Measurements from ENCODE around the gene PLCB3. TPM values are rescaled to one million over a fixed set of nuclear protein-coding genes. Genes with fewer than 3 reads are reported as not detected.

PLCB3 gene
- total RNA-seq, 1 donor from 2014 or later, result 20.8 TPM

DNA sequence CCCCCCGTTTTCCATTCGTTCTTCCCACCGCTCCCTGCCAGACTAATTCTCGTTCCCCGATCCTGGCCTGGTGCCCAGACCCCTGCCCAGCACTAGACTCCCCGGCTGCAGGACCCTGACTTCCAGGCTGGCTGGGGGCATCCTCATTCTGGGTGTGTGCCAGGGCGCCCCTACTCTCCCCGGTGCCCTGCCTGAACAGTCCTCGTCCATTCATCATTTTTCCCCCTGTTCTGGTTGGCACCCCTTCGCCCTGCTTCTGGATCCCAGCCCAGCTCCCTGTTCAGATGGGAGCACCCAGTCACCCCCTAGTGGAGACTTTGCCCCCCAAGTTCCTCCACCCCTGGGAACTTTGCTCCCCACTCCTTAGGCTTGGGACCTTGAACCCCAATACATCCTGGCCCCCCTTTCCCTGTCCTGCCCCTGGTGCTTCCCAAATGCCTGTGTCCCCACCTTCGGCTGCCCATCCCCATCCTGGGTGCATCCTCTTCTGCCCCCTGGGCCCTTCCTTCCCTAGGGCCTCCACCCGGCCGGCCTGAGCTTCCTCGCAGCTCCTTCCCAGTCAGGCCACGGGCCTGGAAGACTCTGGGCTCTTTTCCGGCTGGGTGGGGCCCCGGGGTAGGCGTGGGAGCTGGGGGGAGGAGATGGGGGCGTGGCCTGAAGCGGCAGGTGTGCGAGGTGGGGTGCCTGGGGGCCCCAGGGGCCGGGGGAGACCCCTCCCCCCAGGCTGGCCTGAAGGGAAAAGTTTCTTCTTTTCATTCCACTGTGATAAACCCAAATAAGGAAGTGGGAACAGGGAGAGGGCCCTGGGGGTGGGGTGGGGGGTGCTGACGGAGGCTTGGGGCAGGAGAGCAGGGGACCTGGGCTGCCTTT lies 908 bp downstream of the PLCB3 start:
- DNase-seq (ENCODE audit: low read depth) (peak; percentile 49), FAIRE-seq (no peak)
- Histone ChIP-seq H3K36me3 (ENCODE audit: control insufficient read depth, insufficient read depth, low read length) (peaks cover 26% of the 10 kb centered on the region), H3K27me3 (ENCODE audit: control insufficient read depth, insufficient read depth, low read length) (no peaks in the 10 kb centered on the region), H3K4me3 (ENCODE audit: low read depth, low read length) (peak overlapping the region; percentile 83)
- TF ChIP-seq, protein P1, sequence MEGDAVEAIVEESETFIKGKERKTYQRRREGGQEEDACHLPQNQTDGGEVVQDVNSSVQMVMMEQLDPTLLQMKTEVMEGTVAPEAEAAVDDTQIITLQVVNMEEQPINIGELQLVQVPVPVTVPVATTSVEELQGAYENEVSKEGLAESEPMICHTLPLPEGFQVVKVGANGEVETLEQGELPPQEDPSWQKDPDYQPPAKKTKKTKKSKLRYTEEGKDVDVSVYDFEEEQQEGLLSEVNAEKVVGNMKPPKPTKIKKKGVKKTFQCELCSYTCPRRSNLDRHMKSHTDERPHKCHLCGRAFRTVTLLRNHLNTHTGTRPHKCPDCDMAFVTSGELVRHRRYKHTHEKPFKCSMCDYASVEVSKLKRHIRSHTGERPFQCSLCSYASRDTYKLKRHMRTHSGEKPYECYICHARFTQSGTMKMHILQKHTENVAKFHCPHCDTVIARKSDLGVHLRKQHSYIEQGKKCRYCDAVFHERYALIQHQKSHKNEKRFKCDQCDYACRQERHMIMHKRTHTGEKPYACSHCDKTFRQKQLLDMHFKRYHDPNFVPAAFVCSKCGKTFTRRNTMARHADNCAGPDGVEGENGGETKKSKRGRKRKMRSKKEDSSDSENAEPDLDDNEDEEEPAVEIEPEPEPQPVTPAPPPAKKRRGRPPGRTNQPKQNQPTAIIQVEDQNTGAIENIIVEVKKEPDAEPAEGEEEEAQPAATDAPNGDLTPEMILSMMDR (IDR thresholded peaks at IDR 0.05; ENCODE audit: insufficient read depth, low read length, severe bottlenecking), result peak; percentile 49

GRCh38 chr11:64253043-64253442 lies 1.7 kb downstream of the PLCB3 start:
- DNase-seq (ENCODE audit: low read depth) (no peak), FAIRE-seq (no peak)
- Histone ChIP-seq H3K36me3 (ENCODE audit: control insufficient read depth, insufficient read depth, low read length) (peaks cover 26% of the 10 kb centered on the region), H3K27me3 (ENCODE audit: control insufficient read depth, insufficient read depth, low read length) (no peaks in the 10 kb centered on the region), H3K4me3 (ENCODE audit: low read depth, low read length) (no peak overlapping the region)
- TF ChIP-seq, protein P1 (IDR thresholded peaks at IDR 0.05; ENCODE audit: insufficient read depth, low read length, severe bottlenecking), result no peak

DNA sequence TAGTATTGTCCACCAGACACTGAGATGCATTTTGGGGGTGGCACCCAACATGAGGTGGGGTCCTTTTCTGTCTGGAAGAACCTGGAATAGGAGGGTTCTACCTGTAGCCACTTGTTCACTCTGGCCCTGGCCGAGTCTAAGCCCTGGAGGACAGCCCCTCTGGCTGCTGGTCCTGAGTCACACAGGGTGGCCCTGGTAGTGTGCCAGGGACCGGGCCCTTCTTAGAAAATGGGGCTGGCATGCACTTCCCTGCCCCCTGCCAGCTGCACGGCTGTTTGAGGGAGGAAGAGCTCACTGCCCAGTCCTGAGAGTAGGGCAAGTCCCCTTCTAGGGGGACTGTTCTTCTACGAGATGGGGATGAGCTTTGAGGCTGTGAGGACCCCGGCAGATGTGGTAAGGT lies 2.2 kb downstream of the PLCB3 start:
- FAIRE-seq (no peak), DNase-seq (ENCODE audit: low read depth) (no peak)
- TF ChIP-seq, protein P1 (IDR thresholded peaks at IDR 0.05; ENCODE audit: insufficient read depth, low read length, severe bottlenecking), result no peak
- Histone ChIP-seq H3K27me3 (ENCODE audit: control insufficient read depth, insufficient read depth, low read length) (no peaks in the 10 kb centered on the region), H3K36me3 (ENCODE audit: control insufficient read depth, insufficient read depth, low read length) (peaks cover 30% of the 10 kb centered on the region), H3K4me3 (ENCODE audit: low read depth, low read length) (no peak overlapping the region)

DNA sequence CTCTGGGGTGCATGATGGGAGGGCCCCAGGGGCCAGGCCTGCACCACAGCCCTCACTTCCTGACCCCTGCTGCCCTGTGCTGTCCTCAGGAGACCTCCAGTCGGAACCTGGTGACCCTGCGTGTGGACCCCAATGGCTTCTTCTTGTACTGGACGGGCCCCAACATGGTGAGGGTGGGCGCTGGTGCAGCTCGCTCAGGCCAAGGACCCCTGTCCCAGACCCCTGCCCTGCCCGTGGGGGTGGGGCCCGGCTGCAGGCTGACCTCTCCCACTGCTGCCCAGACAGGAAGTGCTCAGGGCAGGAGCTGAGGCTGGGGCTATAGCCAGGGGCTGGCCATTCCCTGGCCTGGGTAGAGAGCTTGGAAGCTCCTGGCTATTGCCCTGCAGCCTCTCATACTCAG lies 3.0 kb downstream of the PLCB3 start:
- FAIRE-seq (no peak), DNase-seq (ENCODE audit: low read depth) (no peak)
- TF ChIP-seq, protein P1 (IDR thresholded peaks at IDR 0.05; ENCODE audit: insufficient read depth, low read length, severe bottlenecking), result no peak
- Histone ChIP-seq H3K36me3 (ENCODE audit: control insufficient read depth, insufficient read depth, low read length) (peaks cover 39% of the 10 kb centered on the region), H3K4me3 (ENCODE audit: low read depth, low read length) (no peak overlapping the region), H3K27me3 (ENCODE audit: control insufficient read depth, insufficient read depth, low read length) (no peaks in the 10 kb centered on the region)

DNA sequence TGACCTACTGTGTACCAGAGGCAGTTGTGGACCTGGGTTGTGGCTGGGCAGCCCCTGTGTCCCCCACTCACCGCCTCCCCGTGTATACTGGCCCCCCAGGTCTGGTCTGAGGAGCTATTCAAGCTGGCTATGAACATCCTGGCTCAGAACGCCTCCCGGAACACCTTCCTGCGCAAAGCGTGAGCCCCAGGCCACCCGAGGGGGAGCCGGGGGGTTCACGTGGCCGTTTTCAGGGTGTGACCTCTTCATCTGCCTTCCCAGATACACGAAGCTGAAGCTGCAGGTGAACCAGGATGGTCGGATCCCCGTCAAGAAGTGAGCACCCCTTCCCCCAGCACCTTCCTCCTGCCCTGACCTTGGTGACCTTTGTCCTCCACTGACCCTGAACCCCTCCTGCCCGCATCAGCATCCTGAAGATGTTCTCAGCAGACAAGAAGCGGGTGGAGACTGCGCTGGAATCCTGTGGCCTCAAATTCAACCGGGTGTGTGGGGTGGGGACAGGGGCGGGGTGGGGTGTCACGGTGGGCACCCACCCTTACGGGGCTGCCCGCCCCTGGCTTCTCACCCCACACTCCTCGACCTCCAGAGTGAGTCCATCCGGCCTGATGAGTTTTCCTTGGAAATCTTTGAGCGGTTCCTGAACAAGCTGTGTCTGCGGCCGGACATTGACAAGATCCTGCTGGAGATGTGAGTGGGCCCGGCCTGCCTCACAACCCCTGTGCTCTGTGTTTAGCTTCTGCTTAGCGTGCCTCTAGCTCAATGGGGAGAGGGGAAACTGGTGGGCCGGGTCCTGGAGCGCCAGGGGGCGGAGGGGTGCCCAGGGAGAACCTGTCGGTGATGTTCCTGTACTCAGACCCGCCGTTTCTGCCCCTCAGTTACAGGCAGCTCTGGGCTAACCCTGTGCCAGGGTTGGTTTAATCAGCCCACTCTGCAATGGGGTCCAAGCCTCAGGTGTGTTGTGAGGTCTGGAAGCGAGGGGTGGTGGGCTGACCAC lies 4.1 kb downstream of the PLCB3 start:
- peak; percentile 36 for FAIRE-seq
- TF ChIP-seq, protein P1 (IDR thresholded peaks at IDR 0.05; ENCODE audit: insufficient read depth, low read length, severe bottlenecking), result no peak
- DNase-seq (ENCODE audit: low read depth), result no peak
- no peak overlapping the region for H3K4me3 ChIP-seq (ENCODE audit: low read depth, low read length)
- peaks cover 44% of the 10 kb centered on the region for H3K36me3 ChIP-seq (ENCODE audit: control insufficient read depth, insufficient read depth, low read length)
- no peaks in the 10 kb centered on the region for H3K27me3 ChIP-seq (ENCODE audit: control insufficient read depth, insufficient read depth, low read length)

Data from bronchial epithelial cell (primary cell).